GM18498 (cell line): ENCODE results near the gene RAB38.
A peak's percentile ranks its signal among the peaks of the same experiment; 100 is the strongest.

Experiments
- ATAC-seq: cut with Tn5 transposase; IDR thresholded peaks from one replicate; pipeline ENCODE4 v1.9.1; 2021; ENCODE audit warnings: mild to moderate bottlenecking, moderate library complexity; ENCODE audit not compliant: unreplicated experiment

Gene RAB38

DNA sequence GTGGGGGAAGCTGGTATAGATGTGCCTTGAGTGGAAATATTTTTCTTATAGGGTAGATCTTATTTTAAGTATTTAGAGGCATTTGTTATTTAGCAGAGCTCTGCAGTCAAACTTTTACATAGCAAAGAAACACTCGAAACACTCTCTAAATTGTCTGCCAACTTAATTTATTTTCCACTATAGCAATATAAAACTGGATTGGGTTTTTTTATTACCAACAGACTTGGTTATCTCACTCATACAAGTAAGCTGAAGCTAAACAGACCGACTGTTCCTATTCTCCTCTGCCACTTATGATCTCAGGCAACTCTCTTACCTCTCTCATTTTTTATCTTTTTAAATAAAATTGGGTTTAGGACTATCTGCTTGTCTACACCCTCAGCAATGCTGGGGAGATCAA lies 4.6 kb downstream of the RAB38 start:
- ATAC-seq, result no peak

- no peak for ATAC-seq
Measured at GRCh38 chr11:88169881-88170280, 5.4 kb downstream of the RAB38 start.

DNA sequence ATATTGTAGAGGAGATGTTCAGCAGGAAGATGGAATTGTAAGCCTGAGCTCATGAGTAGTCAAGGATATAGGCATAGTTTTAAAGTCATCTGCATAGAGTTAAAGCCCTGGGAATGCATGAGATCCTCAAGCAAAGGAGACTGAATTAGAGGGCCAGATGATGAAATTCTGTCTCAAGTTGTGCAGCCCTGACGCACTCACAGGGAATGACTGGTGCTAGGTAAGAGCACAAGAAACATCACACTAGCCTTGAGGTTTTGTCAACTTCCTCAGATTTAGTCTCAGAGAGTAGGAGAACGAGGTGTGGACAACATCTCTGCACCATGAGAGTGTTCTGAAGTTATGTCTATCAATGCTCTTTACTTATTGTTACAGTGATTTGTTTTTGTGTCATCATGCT lies 5.8 kb downstream of the RAB38 start:
- no peak for ATAC-seq

DNA sequence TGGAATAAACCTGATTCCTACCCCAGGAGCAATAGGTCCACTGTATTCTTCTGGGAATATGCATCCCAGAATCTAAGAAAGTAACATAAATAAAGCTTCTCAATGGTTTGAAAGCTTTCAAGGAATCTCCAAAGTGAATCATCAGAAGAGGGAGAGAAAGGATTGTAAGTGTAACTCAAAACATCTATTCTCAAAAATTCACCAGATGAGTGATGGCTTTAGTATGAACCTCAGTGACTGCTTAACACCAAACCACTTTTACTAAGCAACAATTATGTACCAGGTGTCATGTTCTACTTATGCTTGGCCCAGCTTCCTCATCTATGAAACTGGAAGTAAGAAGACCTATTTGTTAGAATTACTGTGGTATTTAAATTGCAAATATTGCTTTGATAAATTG lies 7.4 kb downstream of the RAB38 start:
- ATAC-seq, result no peak

GRCh38 chr11:88164806-88165585 lies 10.2 kb downstream of the RAB38 start:
- no peak for ATAC-seq

DNA sequence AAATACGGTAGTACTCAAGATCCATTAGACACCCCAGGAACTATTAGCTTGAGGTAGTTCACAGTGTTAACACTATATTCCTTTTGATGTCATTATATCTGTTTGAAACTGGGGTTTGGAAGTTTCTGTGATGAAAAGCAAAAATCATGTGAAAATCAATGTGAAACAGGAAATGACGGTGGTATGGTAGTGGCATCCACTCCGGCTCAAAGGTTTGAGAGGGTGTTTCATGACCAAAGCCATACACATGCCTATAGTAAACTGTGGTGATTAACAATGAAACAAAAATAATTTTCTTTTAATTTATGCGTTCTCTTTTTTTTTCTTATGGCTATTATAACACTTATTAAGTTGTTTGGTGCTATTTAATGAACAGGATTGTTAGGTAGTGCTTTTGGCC lies 10.9 kb downstream of the RAB38 start:
- ATAC-seq, result peak; percentile 60

DNA sequence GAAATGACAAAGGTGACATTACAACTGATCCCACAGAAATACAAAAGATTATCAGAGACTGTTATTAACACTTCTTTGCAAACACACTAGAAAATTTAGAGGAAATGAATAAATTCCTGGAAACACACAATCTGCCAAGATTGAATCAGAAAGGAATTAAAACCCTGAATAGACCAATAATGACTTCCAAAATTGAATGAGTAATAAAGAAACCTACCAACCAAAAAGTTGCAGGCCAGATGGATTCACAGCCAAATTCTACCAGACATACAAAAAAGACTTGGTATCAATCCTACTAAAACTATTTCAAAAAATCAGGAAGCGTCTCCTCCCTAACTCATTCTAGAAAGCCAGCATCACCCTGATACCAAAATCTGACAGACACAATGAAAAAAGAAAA lies 17.2 kb downstream of the RAB38 start:
- no peak for ATAC-seq

- no peak for ATAC-seq
Measured at GRCh38 chr11:88157370-88157769, 17.9 kb downstream of the RAB38 start.

- ATAC-seq, result no peak
Measured at GRCh38 chr11:88152381-88152780, 22.9 kb downstream of the RAB38 start.

- no peak for ATAC-seq
Measured at GRCh38 chr11:88151709-88152265, 23.5 kb downstream of the RAB38 start.

- ATAC-seq, result no peak
Measured at GRCh38 chr11:88146106-88146505, 29.1 kb downstream of the RAB38 start.

- ATAC-seq, result no peak
Measured at GRCh38 chr11:88139865-88140264, 35.4 kb downstream of the RAB38 start.

DNA sequence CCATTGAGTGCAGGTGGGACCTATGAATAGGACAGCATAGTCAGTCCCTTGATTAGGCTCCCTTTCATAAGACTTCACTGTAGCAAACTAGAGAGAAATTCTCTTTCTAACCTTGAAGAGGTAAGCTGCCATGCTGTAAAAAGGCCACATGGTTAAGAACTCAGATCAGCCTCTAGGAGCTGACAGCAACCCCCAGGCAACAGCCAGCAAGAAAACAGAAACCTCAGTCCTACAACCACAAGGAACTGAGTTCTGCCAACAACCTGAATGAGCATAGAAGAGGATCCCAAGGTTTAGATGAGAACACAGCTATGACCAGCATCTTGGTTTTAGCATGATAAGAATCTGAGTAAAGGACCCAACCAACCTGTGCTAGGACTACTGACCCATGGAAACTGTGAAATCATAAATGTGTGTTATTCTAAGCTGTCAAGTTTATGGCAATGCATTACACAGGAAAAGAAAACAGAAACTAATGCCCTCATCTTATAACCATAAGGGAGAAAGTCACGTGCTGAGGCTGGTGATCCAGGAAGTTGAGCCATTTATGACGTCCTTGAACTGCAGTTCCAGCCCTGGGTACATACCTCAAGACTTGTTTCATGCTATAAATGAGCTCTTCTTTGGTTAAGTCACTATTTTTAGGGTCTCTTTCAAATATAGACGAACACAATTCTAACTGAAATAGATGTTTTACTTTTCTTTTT lies 43.3 kb downstream of the RAB38 start:
- peak; percentile 74 for ATAC-seq

- no peak for ATAC-seq
Measured at GRCh38 chr11:88122956-88123355, 52.3 kb downstream of the RAB38 start.

DNA sequence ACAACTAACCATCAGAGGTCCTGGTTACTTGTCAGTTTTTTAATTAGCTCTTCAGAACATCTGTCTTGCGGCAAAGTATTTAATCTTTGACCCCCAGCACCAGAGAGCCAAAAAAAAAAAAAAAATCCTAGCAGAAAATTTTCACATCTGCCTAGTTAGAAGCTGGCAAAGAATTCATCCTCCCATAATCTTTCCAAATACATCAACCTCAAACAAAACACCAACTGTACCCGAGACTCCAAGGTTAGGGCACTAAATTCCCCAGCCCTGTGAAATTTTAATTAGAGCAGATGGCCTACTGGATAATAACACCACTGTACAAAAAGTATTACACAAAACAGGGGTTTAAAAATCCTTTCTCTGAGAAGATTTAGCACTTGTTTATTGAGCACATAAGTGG lies 55.7 kb downstream of the RAB38 start:
- ATAC-seq, result no peak

DNA sequence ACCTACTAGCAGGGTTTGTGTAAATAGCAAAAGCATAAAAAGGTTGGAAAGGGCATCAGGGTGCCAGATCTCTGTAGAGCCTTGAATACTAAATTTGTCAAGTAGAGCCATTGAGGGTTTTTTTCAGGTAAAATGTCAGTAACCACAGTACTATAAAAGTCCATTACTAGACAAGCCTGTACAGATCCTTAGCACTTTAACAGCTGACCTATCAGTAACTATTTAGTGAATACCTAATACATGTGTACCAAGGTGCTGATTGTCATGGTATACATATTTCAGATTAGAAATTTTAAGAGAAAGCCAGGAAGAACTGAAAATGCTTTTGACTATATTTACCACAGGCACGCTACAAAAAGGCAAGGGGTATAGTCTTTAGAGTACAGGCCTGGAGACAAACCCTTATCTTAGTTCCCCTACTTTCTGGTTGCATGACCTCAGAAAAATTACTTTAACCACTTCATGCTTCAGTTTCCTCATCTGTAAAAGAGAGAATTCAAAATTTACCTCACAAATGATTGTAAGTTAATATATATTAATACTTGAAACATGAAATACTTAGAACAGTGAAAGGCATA lies 57.9 kb downstream of the RAB38 start:
- ATAC-seq, result peak; percentile 56

- no peak for ATAC-seq
Measured at GRCh38 chr11:88115828-88116755, 59.2 kb downstream of the RAB38 start.

GRCh38 chr11:88114486-88115045 lies 60.7 kb downstream of the RAB38 start:
- no peak for ATAC-seq

DNA sequence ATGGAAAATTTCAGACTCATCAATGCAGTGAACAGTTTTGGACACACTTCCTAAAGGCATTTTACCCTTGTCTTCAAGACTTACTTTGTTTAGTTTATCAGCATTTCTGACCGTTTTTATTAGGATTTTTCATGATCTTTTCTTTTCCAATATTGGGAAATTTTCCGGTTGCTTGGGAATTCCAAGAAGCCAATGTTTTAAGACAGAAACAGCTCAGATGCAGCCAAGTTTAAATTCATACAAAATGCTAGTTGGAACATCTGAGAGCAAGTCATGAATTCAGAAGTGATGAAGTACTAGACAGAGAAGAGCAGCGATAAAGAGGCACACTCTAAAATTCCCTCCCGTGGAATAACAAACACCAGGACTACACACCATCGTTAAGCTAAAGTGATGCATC lies 68.6 kb downstream of the RAB38 start:
- ATAC-seq, result no peak

DNA sequence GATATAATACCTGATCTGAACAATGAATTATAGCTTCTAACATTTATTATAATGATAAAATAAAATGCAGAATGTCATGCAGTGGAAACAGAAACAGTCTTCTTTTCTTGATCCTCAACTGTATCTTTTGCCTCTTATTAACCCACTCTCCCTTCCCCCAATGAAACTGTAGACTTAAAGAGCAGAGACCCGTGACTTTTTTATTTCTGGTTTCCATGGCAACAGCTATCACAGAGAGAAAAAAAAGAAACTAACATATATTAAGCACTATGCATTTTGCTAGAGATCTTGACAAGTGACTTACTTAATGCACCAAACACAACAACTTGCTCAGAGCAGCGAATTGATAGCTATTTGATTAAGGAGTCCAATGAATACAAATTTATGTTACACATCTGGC lies 69.3 kb downstream of the RAB38 start:
- ATAC-seq, result no peak
